ENCODE results near the gene RNF157.
A peak's percentile ranks its signal among the peaks of the same experiment; 100 is the strongest.

RNF157 gene

DNA sequence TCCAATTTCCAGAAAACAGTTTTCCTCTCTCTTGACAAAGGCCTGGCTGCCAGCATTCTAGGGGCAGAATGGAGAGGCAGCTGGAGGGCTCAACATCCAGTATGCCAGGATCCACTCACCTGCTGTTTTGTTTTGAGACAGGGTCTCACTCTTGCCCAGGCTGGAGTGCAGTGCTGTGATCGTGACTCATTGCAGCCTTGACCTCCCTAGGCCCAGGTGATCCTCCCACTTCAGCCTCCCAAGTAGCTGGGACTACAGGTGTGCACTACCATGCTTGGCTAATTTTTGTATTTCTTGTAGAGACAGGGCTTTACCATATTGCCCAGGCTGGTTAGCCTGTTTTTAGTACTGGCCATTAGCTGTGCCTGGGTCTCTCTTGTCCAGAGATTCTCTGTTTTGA, 70.2 kb downstream of the RNF157 start:
- ChIA-PET POLR2A (no interaction called here), CTCF (interaction anchor here (0.7 to 5.0 kb wide), 5 partner anchors 12 to 155 kb away, joined by 3 to 41 read pairs (median 3); no protein-coding TSS in a partner anchor)
- H3K36me3 ChIP-seq (ENCODE audit: control insufficient read depth in 2 of 2, insufficient read depth in 1 of 2, low read length in 2 of 2): peaks cover 0 to 19% of the 10 kb centered on the region in 2 experiments; a peak in 2 of 3 replicates
- no peak overlapping the region for H3K4me3 ChIP-seq (ENCODE audit: low read depth, low read length)
- no peaks in the 10 kb centered on the region for H3K4me1 ChIP-seq (ENCODE audit: control insufficient read depth, insufficient read depth, low read length)
- no peak overlapping the region for H3K27ac ChIP-seq (ENCODE audit: extremely low read depth, low read depth, low read length)
- no peaks in the 10 kb centered on the region for H3K9me3 ChIP-seq (ENCODE audit: control insufficient read depth, insufficient read depth, low read depth, low read length)
- TF ChIP-seq ZNF600 (tag by site-specific recombination; IDR thresholded peaks at IDR 0.05) (no peak), ZNF148 (tag by site-specific recombination; IDR thresholded peaks at IDR 0.05; ENCODE audit: borderline replicate concordance) (no peak), ZNF23 (tag by site-specific recombination; IDR thresholded peaks at IDR 0.05; ENCODE audit: borderline replicate concordance) (no peak), ZNF155 (tag by site-specific recombination; IDR thresholded peaks at IDR 0.05) (no peak), ZNF184 (tag by site-specific recombination; IDR thresholded peaks at IDR 0.05) (no peak), ZNF350 (tag by site-specific recombination; IDR thresholded peaks at IDR 0.05) (no peak), ZNF391 (tag by site-specific recombination; IDR thresholded peaks at IDR 0.05; ENCODE audit: borderline replicate concordance, low read depth) (no peak), ZSCAN16 (tag by site-specific recombination; IDR thresholded peaks at IDR 0.05) (no peak), ZNF561 (tag by site-specific recombination; IDR thresholded peaks at IDR 0.05; ENCODE audit: borderline replicate concordance) (no peak), GFI1B (tag by site-specific recombination; IDR thresholded peaks at IDR 0.05) (no peak), ZNF132 (tag by site-specific recombination; IDR thresholded peaks at IDR 0.05; ENCODE audit: borderline replicate concordance) (no peak), ATF2 (tag by site-specific recombination; IDR thresholded peaks at IDR 0.05; ENCODE audit: low read depth) (no peak), ZBTB20 (tag by site-specific recombination; IDR thresholded peaks at IDR 0.05) (no peak)
- TF ChIP-seq, protein P1, sequence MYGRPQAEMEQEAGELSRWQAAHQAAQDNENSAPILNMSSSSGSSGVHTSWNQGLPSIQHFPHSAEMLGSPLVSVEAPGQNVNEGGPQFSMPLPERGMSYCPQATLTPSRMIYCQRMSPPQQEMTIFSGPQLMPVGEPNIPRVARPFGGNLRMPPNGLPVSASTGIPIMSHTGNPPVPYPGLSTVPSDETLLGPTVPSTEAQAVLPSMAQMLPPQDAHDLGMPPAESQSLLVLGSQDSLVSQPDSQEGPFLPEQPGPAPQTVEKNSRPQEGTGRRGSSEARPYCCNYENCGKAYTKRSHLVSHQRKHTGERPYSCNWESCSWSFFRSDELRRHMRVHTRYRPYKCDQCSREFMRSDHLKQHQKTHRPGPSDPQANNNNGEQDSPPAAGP (tag by site-specific recombination; IDR thresholded peaks at IDR 0.05): no peak
- TF ChIP-seq, protein P2, sequence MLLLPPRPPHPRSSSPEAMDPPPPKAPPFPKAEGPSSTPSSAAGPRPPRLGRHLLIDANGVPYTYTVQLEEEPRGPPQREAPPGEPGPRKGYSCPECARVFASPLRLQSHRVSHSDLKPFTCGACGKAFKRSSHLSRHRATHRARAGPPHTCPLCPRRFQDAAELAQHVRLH (tag by site-specific recombination; IDR thresholded peaks at IDR 0.05): no peak

DNA sequence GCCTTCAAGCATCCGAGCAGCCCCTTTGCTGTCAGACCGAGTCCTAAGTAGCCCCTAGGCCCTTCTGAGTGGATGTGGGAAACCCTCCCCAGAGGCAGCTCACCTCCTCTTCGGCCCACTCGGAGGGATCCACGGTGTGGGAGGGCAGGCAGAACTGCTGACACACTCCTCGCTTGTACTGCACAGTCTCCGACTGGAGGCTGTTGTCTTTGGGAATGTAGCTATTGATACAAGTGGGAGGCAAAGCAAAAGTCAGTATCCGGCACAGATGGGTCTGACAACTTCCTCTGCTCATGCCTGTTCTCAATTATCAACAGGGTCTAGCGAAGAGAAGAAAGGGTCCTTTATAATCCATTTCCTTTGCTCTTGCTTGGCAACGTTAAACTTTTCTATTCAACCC, 73.4 kb downstream of the RNF157 start:
- CTCF ChIA-PET: interaction anchor here (0.6 to 3.0 kb wide), 7 partner anchors 12 to 152 kb away, joined by 3 to 10 read pairs (median 3); no protein-coding TSS in a partner anchor
- H3K9me3 ChIP-seq (ENCODE audit: control insufficient read depth, insufficient read depth, low read depth, low read length): no peaks in the 10 kb centered on the region
- H3K27ac ChIP-seq (ENCODE audit: extremely low read depth, low read depth, low read length): no peak overlapping the region
- no peak for TF ChIP-seq ZNF768 (tag by site-specific recombination; IDR thresholded peaks at IDR 0.05)
- 0 out of 2 replicates have a peak, but pooled peaks have one; percentile 10 for TF ChIP-seq EGR2 (tag by site-specific recombination; IDR thresholded peaks at IDR 0.05; ENCODE audit: low read depth)
- H3K4me1 ChIP-seq (ENCODE audit: control insufficient read depth, insufficient read depth, low read length): no peaks in the 10 kb centered on the region
- no peak overlapping the region for H3K4me3 ChIP-seq (ENCODE audit: low read depth, low read length)
- POLR2A ChIA-PET: interaction anchor here (0.6 kb wide), 1 partner anchor 95 kb away, joined by 3 read pairs; no protein-coding TSS in a partner anchor
- H3K36me3 ChIP-seq (ENCODE audit: control insufficient read depth in 2 of 2, insufficient read depth in 1 of 2, low read length in 2 of 2): peaks cover 5 to 27% of the 10 kb centered on the region in 2 experiments; a peak in 2 of 3 replicates

All from HEK293 (cell line).